ENCODE data around the gene CD80. TPM values are rescaled to one million over a fixed set of nuclear protein-coding genes. Genes with fewer than 3 reads are reported as not detected.

CD80 gene, protein sequence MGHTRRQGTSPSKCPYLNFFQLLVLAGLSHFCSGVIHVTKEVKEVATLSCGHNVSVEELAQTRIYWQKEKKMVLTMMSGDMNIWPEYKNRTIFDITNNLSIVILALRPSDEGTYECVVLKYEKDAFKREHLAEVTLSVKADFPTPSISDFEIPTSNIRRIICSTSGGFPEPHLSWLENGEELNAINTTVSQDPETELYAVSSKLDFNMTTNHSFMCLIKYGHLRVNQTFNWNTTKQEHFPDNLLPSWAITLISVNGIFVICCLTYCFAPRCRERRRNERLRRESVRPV
- not detected in 2 replicates for polyA plus RNA-seq (2012; rRNA removed)
- polyA plus RNA-seq (2012; cell fraction: cytosol; rRNA removed) = 0.01 and 0.08 TPM in 2 replicates
- polyA plus RNA-seq (2012; cell fraction: nucleus; rRNA removed) = 0.02 TPM in 1 of 2 replicates, not detected in the other

GRCh38 chr3:119559441-119559963 lies at the start of gene CD80:
TSS of gene CD80 (minus strand) at chr3:119559614. CDS start at chr3:119557728, 1,886 bp downstream.
- no peaks in the 10 kb centered on the region for H3K27me3 ChIP-seq (ENCODE audit: insufficient read depth)
- no peak within 1 kb of the TSS for H3K4me3 ChIP-seq (ENCODE audit: low read depth in 2 of 2, low read length in 1 of 2)
- CTCF ChIA-PET = no interaction called here
- no peaks in the 10 kb centered on the region for H3K9me2 ChIP-seq
- H3K9ac ChIP-seq = no peak within 1 kb of the TSS
- H2AFZ ChIP-seq (ENCODE audit: low read depth) = no peak within 1 kb of the TSS
- POLR2A ChIA-PET = no interaction called here
- H3K4me2 ChIP-seq = no peak within 1 kb of the TSS
- H3K36me3 ChIP-seq (replicated peaks in 1 of 2; ENCODE audit: control insufficient read depth in 1 of 2, insufficient read depth in 2 of 2, low read length in 1 of 2) = no peaks in the 10 kb centered on the region
- no peak within 1 kb of the TSS for H3K27ac ChIP-seq (ENCODE audit: low read depth in 2 of 2, low read length in 1 of 2)
- no peaks in the 10 kb centered on the region for H3K79me2 ChIP-seq (ENCODE audit: insufficient read depth)
- DNase-seq = no peak
- H3K9me3 ChIP-seq = no peaks in the 10 kb centered on the region
- no peaks in the 10 kb centered on the region for H4K20me1 ChIP-seq (ENCODE audit: insufficient read depth)
- 61% methylated on average over 7 of the region's 7 CpGs for WGBS (ENCODE audit: low lambda C conversion rate)
- H3K4me1 ChIP-seq (ENCODE audit: control insufficient read depth in 1 of 2, insufficient read depth in 2 of 2, low read depth in 1 of 2, low read length in 1 of 2) = no peaks in the 10 kb centered on the region; a peak in 1 of 4 replicates
- H3F3A ChIP-seq (replicated peaks; ENCODE audit: insufficient read depth) = no peaks in the 10 kb centered on the region
- TF ChIP-seq YY1 (IDR thresholded peaks at IDR 0.05; ENCODE audit: low read depth) (no peak), CHD2 (IDR thresholded peaks at IDR 0.05; ENCODE audit: low read length, partially characterized antibody) (no peak), NFIC (IDR thresholded peaks at IDR 0.05; ENCODE audit: borderline replicate concordance) (no peak), USF2 (IDR thresholded peaks at IDR 0.05; ENCODE audit: borderline replicate concordance, low read depth, low read length) (no peak), GATA2 (CRISPR knock-in tag; IDR thresholded peaks at IDR 0.05) (no peak), GABPA (IDR thresholded peaks at IDR 0.05; ENCODE audit: low read depth) (no peak), SIN3A (IDR thresholded peaks at IDR 0.05; ENCODE audit: borderline replicate concordance, low read depth, low read length) (no peak), SMC3 (IDR thresholded peaks at IDR 0.05; ENCODE audit: low read depth, low read length) (no peak), TAF1 (IDR thresholded peaks at IDR 0.05; ENCODE audit: borderline replicate concordance, low read depth, low read length) (no peak), REST (IDR thresholded peaks at IDR 0.05; ENCODE audit: low read depth, low read length) (no peak)
- TF ChIP-seq, protein P1, sequence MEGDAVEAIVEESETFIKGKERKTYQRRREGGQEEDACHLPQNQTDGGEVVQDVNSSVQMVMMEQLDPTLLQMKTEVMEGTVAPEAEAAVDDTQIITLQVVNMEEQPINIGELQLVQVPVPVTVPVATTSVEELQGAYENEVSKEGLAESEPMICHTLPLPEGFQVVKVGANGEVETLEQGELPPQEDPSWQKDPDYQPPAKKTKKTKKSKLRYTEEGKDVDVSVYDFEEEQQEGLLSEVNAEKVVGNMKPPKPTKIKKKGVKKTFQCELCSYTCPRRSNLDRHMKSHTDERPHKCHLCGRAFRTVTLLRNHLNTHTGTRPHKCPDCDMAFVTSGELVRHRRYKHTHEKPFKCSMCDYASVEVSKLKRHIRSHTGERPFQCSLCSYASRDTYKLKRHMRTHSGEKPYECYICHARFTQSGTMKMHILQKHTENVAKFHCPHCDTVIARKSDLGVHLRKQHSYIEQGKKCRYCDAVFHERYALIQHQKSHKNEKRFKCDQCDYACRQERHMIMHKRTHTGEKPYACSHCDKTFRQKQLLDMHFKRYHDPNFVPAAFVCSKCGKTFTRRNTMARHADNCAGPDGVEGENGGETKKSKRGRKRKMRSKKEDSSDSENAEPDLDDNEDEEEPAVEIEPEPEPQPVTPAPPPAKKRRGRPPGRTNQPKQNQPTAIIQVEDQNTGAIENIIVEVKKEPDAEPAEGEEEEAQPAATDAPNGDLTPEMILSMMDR (IDR thresholded peaks at IDR 0.05) = no peak; the same call in 1 of the 2 replicates
- TF ChIP-seq, protein P2, sequence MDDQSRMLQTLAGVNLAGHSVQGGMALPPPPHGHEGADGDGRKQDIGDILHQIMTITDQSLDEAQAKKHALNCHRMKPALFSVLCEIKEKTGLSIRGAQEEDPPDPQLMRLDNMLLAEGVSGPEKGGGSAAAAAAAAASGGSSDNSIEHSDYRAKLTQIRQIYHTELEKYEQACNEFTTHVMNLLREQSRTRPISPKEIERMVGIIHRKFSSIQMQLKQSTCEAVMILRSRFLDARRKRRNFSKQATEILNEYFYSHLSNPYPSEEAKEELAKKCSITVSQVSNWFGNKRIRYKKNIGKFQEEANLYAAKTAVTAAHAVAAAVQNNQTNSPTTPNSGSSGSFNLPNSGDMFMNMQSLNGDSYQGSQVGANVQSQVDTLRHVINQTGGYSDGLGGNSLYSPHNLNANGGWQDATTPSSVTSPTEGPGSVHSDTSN (IDR thresholded peaks at IDR 0.05) = no peak
- TF ChIP-seq, protein P3, sequence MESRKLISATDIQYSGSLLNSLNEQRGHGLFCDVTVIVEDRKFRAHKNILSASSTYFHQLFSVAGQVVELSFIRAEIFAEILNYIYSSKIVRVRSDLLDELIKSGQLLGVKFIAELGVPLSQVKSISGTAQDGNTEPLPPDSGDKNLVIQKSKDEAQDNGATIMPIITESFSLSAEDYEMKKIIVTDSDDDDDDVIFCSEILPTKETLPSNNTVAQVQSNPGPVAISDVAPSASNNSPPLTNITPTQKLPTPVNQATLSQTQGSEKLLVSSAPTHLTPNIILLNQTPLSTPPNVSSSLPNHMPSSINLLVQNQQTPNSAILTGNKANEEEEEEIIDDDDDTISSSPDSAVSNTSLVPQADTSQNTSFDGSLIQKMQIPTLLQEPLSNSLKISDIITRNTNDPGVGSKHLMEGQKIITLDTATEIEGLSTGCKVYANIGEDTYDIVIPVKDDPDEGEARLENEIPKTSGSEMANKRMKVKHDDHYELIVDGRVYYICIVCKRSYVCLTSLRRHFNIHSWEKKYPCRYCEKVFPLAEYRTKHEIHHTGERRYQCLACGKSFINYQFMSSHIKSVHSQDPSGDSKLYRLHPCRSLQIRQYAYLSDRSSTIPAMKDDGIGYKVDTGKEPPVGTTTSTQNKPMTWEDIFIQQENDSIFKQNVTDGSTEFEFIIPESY (IDR thresholded peaks at IDR 0.05; ENCODE audit: borderline replicate concordance, low read depth) = no peak

Data from SK-N-SH (cell line).